Nephron (organoid): ENCODE data around the gene PCSK5.
A peak's percentile ranks its signal among the peaks of the same experiment; 100 is the strongest.

Experiments used
- H3K27ac Mint-ChIP-seq, 3 experiments: 2 replicates each; pipeline ENCODE4 v1.8.0; 2020; ENCODE audit warnings: mixed read lengths in 3 of 3, mild to moderate bottlenecking in 2 of 3, moderate library complexity in 1 of 3
- H3K27me3 Mint-ChIP-seq: 2 replicates; pipeline ENCODE4 v1.8.0; 2021; ENCODE audit warnings: low read depth, mild to moderate bottlenecking, moderate library complexity, mixed read lengths
- H3K36me3 Mint-ChIP-seq: 2 replicates; pipeline ENCODE4 v1.8.0; 2020; ENCODE audit warnings: low read depth, mixed read lengths
- H3K4me1 Mint-ChIP-seq: 2 replicates; pipeline ENCODE4 v1.8.0; 2020; ENCODE audit warnings: mixed read lengths
- H3K4me3 Mint-ChIP-seq, 3 experiments: 2 replicates each; pipeline ENCODE4 v1.8.0; 2020; ENCODE audit warnings: mild to moderate bottlenecking in 3 of 3, mixed read lengths in 3 of 3, moderate library complexity in 2 of 3
- H3K9me3 Mint-ChIP-seq: 2 replicates; pipeline ENCODE4 v1.8.0; 2020; ENCODE audit warnings: mixed read lengths
- TF ChIP-seq, protein P1 (sequence below), 3 experiments: fragments of 200-600 bp; sonication (generic); IDR thresholded peaks; one replicate each; pipeline ENCODE4 v1.5.0; 2021; ENCODE audit warnings: antibody characterized with exemption in 3 of 3; ENCODE audit not compliant: unreplicated experiment in 3 of 3

Gene PCSK5

DNA sequence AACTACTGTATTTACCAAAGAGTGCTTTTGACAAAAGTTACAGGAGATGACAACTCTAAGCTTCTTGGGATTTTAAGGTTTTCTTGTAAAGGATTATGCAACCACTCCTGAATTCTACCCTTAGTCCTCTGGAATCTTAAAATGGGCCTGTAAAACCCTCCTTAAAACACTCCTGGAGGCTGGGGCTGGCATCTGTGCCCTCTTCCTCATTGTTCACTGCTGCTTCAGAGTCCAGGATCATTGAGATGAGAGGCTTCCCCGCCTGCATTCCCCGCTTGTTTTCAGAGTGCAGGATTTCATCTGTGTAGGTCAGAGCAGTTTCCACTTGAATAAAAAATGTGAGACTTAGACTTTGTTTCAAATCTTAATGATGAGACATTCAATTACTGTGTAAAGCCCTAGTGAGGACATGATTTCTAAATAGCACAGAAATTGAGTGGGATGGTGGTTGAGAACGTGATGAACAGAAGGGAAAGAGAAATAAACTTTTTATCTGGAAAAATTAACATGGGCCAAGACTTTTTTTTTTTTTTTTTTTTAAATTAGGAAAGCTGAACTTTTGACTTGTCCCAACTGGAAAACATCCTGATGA lies 40.4 kb downstream of the PCSK5 start:
- Mint-ChIP-seq H3K4me3 (no peak overlapping the region), H3K27me3 (peaks cover 6% of the 10 kb centered on the region), H3K27ac (peak overlapping the region in 2 of 3 experiments; percentile 24 to 52), H3K9me3 (no peaks in the 10 kb centered on the region), H3K4me1 (peaks cover 22% of the 10 kb centered on the region), H3K36me3 (peaks cover 27% of the 10 kb centered on the region)
- TF ChIP-seq, protein P1, sequence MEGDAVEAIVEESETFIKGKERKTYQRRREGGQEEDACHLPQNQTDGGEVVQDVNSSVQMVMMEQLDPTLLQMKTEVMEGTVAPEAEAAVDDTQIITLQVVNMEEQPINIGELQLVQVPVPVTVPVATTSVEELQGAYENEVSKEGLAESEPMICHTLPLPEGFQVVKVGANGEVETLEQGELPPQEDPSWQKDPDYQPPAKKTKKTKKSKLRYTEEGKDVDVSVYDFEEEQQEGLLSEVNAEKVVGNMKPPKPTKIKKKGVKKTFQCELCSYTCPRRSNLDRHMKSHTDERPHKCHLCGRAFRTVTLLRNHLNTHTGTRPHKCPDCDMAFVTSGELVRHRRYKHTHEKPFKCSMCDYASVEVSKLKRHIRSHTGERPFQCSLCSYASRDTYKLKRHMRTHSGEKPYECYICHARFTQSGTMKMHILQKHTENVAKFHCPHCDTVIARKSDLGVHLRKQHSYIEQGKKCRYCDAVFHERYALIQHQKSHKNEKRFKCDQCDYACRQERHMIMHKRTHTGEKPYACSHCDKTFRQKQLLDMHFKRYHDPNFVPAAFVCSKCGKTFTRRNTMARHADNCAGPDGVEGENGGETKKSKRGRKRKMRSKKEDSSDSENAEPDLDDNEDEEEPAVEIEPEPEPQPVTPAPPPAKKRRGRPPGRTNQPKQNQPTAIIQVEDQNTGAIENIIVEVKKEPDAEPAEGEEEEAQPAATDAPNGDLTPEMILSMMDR (IDR thresholded peaks at IDR 0.05; ENCODE audit: unreplicated experiment in 3 of 3): no peak

DNA sequence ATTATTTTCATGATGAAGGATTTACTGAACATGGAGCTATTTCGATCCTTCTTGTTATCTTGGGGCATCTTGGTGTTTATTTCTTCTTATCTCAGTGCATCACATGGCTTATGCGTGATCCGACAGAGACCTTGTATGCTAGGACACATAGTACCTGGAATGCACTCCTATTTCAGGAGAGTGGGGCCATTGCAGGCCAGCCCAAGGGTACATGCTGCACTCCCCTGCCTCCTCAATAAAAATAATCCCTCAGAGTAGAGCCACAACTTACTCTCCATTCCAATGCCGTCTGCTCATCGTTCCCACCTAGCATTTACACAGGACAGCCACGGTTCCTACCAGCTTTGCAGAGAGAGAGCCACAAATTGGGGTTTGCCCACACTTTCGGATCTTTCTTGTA lies 43.5 kb downstream of the PCSK5 start:
- Mint-ChIP-seq H3K4me3 (no peak overlapping the region), H3K27ac (no peak overlapping the region), H3K36me3 (peaks cover 50% of the 10 kb centered on the region), H3K9me3 (no peaks in the 10 kb centered on the region), H3K4me1 (peaks cover 16% of the 10 kb centered on the region), H3K27me3 (peaks cover 6% of the 10 kb centered on the region)
- TF ChIP-seq, protein P1 (IDR thresholded peaks at IDR 0.05; ENCODE audit: unreplicated experiment in 3 of 3): no peak

DNA sequence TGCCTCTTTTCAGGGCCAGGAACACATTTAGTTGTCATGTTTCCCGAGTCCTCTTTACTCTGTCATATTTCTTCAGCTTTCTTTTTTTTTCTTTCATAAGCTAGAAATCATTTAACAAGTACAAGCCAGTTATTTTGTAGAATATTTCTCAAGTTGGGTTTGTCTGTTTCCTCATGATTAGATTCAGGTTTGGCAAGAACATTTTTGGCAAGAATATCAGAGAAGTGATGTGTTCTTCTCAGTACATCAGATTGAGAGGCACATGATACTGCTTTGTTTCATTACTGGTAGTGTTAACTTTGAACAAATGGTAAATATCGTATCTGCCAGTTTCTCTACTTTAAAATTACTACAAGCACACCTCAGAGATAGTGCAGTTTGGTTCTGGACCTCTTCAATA lies 45.1 kb downstream of the PCSK5 start:
- peaks cover 15% of the 10 kb centered on the region for H3K4me1 Mint-ChIP-seq
- peaks cover 3% of the 10 kb centered on the region for H3K27me3 Mint-ChIP-seq
- no peak overlapping the region for H3K27ac Mint-ChIP-seq
- TF ChIP-seq, protein P1 (IDR thresholded peaks at IDR 0.05; ENCODE audit: unreplicated experiment in 3 of 3): no peak
- H3K36me3 Mint-ChIP-seq: peaks cover 51% of the 10 kb centered on the region
- no peak overlapping the region for H3K4me3 Mint-ChIP-seq
- H3K9me3 Mint-ChIP-seq: no peaks in the 10 kb centered on the region

DNA sequence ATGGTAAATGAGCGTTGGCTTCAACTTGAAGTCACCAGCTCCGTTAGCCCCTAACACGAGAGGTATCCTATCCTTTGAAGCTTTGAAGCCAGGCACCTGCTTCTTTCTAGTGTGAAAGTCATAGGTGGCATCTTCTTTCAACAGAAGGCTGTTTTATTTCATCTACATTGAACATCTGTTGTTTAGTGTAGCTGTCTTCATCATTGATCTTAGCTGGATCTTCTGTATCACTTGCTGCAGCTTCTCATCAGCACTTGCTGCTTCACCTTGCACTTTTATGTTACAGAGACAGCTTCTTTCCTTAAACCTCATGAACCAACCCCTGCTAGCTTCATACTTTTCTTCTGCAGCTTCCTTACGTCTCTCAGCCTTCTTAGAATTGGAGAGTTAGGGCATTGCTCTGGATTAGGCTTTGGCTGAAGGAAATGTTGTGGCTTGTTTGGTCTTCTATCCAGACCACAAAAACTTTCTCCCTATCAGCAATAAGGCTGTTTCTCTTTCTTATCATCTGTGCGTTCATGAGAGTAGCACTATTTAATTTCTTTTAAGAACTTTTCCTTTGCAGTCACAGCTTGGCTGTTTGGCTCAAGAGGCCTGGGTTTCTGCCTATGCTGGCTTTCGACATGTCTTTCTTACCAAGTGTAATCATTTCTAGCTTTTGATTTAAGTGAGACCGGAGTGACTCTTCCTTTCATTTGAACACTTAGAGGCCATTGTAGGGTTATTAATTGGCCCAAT lies 47.2 kb downstream of the PCSK5 start:
- H3K4me3 Mint-ChIP-seq: no peak overlapping the region
- H3K4me1 Mint-ChIP-seq: no peaks in the 10 kb centered on the region
- no peaks in the 10 kb centered on the region for H3K9me3 Mint-ChIP-seq
- H3K27me3 Mint-ChIP-seq: peaks cover 1% of the 10 kb centered on the region
- H3K36me3 Mint-ChIP-seq: peaks cover 57% of the 10 kb centered on the region
- H3K27ac Mint-ChIP-seq: no peak overlapping the region
- TF ChIP-seq, protein P1 (IDR thresholded peaks at IDR 0.05; ENCODE audit: unreplicated experiment in 3 of 3): no peak

DNA sequence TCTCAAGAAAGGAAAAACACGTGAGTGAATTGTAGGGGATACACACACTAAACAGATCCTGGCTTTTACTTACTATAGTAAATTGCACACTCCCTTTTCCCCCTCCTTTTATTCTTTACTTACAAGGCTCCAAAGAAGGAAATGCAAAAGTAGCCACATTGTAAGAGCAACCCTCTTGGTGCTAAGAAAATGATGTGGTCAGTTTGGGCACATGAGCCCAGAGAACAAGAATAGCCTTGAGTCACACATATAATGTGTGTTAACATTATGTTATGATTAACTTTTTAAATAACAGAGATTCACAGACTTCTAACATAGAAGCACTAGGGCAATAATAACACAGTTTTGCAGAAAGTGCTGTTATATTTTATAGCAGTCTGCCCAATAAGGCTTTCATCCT lies 48.5 kb downstream of the PCSK5 start:
- Mint-ChIP-seq H3K36me3 (peaks cover 51% of the 10 kb centered on the region), H3K4me3 (no peak overlapping the region), H3K27me3 (no peaks in the 10 kb centered on the region), H3K27ac (no peak overlapping the region), H3K9me3 (no peaks in the 10 kb centered on the region), H3K4me1 (no peaks in the 10 kb centered on the region)
- TF ChIP-seq, protein P1 (IDR thresholded peaks at IDR 0.05; ENCODE audit: unreplicated experiment in 3 of 3): no peak
